Measurements from ENCODE around the gene HMGA1. TPM values are rescaled to one million over a fixed set of nuclear protein-coding genes. Genes with fewer than 3 reads are reported as not detected.
"Not testable (repeated sequence)": the region's sequence is repeated elsewhere in the genome, so short reads cannot be mapped to it uniquely, and the experiment has no call there.

Gene HMGA1
- total RNA-seq, 1 experiment from 2014 or later = 265 TPM

DNA sequence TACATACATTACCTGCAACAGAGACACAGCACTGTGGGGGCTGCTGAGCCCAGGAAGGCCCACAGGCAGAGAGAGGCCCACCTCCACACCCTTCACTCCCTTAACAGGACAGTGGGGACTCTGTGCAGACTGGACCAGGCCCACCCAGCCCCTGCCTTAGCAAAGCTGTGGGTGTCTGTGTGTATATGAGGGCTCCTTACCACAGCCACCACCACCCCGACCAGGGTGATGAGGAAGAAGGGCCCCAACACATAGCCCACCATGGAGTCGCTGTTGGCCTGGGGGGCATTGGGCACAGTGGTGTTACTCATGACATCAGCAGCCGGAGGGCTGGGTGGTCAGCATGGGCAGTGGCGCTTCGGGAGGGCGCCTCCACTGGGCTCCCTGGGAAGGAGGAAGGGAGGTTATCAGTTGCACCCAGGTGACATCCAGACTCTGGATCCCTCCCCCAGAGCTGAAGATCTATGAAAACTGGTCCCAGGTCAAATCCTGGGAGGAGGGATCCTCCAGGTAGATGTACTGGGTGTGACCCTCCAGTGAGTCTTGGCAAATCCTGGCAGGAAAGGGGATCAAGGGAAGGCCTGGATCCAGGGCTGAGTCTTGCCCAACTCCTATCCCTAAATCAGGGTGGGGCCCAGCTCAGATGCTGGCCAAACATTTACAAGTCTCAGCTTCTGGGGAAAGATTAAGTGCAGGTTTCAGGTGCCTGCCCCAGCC, 11.0 kb downstream of the HMGA1 start:
- in situ Hi-C loops (cut with HindIII; ENCODE audit: low pct_unique_long_range_greater_than_20kb, low sequenced_read_pairs) = no loop called here
- no peak for DNase-seq (ENCODE audit: low read depth)

DNA sequence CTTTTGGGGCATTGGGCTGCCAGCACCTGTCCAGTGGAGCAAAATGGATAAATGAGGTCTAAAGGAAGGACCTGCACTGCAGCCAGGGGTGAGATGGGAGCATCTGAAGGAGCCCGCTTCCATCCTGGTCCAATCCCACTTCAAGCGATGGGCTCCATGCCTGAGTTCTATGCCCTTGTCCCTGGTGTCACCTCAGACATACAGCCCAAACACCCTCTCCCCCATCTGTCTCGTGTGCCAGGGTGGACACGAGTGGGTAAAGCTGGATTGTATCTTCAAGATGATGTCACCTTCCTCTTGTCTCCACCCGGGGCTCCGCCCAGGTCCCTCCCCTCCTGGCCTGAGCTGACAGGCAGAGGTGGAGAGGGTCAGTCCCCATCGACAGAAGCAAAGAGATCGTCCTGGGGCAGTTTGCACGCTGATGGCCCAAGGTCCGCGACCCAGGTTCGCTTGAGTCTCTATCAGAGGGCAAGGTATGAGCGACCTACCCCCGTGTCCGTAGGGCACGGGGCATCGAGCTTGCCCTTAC, 11.6 kb downstream of the HMGA1 start:
- in situ Hi-C loops (cut with HindIII; ENCODE audit: low pct_unique_long_range_greater_than_20kb, low sequenced_read_pairs) = no loop called here
- peak; percentile 67 for DNase-seq (ENCODE audit: low read depth)

DNA sequence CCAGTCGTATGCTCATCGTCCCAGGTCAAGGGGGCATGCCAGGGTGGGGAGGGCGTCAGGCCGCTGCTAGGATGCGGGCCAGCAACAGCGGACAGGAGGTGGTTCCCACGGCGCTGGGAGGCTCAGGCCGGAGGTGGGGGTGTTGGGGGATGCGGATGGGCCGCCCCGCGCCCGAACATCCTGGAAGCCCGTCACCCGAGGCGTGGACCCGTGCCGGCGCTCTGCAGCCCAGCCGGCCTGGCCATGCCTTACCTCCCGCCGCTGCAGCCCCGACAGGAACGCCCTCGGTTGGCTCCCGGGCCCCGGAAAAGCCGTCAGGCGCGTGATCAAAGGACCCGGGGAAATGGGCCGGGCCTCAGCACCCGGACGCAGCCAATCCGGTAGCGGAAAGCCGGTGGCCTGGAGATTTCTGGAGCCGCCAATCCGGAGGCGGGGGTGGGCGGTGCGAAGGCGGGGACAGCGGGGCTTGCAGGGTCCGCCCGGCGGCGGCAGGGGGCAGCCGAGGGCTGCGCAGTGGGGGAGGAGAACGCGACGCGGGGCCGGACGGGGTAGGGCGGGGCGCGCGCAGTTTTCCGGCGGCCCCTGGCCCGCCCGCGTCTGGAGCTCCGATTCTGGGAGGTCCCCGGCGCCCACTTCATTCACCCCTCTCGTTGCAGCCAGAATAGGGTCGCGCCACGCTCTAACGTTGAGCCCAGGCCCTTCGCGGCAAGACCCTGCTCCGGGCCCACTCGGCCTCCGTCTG, 12.2 kb downstream of the HMGA1 start, which contains the start of gene SMIM29:
Gene SMIM29 (minus strand): TSS at position 280 of the 742 bp plus-strand sequence. CDS start 1,215 bp downstream, outside the sequence.
- in situ Hi-C loops (cut with HindIII; ENCODE audit: low pct_unique_long_range_greater_than_20kb, low sequenced_read_pairs) = no loop called here
- DNase-seq (ENCODE audit: low read depth) = peak; percentile 90

DNA sequence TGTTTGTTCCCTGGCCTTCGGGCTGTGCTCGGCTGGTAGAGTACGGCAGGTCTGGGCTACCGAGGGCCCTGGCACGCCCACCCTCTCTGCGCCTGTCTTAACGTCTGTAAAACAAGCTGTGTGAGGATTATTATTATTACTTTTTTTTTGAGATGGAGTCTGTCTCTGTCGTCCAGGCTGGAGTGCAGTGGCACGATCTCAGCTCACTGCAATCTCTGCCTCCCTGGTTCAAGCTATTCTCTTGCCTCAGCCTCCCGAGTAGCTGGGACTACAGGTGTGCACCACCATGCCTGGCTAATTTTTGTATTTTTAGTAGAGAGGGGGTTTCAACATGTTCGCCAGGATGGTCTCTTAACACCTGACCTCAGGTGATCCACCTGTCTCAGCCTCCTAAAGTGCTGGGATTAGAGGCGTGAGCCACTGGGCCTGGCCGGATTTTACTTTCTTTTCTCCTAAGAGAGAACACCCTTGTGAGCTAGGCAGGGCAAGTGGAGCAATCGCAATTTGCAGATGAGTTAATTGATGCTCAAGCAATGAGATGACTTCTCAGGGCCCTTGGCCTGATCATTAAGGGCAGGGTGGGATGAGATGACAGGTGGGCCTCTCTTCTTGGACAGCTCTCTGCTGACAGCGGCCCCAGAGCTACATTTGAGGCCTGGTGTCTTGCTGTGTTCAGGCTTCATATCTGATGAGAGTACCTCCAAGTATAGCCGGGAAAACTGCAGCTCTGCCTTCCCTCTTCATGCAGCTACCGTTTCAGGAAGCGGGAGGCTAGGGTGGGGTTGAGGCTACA, 13.0 kb downstream of the HMGA1 start:
- in situ Hi-C loops (cut with HindIII; ENCODE audit: low pct_unique_long_range_greater_than_20kb, low sequenced_read_pairs) = no loop called here
- no peak for DNase-seq (ENCODE audit: low read depth)

DNA sequence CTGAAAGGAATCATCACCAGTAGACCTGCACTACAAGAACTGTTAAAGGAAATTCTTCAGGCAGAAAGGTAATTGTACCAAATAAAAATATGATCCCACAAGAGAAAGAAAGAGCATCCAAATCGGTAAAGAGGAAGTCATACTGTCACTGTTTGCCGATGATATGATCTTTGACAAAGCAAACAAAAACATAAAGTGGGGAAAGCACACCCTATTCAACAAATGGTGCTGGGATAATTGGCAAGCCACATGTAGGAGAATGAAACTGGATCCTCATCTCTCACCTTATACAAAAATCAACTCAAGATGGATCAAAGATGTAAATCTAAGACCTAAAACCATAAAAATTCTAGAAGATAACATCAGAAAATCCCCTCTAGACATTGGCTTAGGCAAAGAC, 15.7 kb downstream of the HMGA1 start:
- in situ Hi-C loops (cut with HindIII; ENCODE audit: low pct_unique_long_range_greater_than_20kb, low sequenced_read_pairs); DNase-seq (ENCODE audit: low read depth): not testable (repeated sequence)

DNA sequence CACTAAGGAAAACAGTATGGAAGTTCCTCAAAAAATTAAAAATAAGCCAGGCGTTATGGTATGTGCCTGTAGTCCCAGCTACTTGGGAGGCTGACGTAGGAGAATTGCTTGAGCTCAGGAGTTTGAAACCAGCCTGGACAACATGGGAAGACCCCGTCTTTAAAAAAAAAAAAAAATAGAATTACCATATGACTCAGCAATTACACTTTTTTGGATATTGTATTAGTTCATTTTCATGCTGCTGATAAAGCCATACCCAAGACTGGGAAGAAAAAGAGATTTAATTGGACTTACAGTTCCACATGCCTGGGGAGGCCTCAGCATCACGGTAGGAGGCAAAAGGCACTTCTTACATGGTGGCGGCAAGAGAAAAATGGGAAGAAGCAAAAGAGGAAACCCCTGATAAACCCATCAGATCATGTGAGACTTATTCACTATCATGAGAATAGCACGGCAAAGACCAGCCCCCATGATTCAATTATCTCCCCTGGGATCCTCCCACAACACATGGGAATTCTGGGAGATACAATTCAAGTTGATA, 22.9 kb downstream of the HMGA1 start:
- DNase-seq (ENCODE audit: low read depth) = no peak
- in situ Hi-C loops (cut with HindIII; ENCODE audit: low pct_unique_long_range_greater_than_20kb, low sequenced_read_pairs) = no loop called here

DNA sequence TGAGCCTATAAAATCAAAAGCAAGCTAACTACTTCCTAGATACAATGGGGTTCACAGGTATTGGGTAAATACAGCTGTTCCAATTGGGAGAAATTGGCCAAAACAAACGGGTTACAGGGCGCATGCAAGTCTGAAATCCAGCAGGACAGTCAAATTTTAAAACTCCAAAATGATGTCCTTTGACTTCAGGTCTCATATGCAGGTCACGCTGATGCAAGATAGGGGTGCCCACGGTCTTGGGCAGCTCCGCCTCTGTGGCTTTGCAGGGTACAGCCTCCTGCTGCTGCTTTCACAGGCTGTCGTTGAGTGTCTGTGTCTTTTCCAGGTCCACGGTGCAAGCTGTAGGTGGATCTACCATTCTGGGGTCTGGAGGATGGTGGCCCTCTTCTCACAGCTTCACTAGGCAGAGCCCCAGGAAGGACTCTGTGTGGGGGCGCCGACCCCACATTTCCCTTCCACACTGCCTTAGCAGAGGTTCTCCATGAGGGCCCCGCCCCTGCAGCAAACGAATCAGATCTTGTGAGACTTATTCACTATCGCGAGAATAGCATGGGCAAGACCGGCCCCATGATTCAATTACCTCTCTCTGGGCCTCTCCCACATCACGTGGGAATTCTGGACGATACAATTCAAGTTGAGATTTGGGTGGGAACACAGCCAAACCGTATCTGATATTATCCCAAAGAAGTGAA, 24.0 kb downstream of the HMGA1 start:
- no peak for DNase-seq (ENCODE audit: low read depth)
- in situ Hi-C loops (cut with HindIII; ENCODE audit: low pct_unique_long_range_greater_than_20kb, low sequenced_read_pairs) = no loop called here

DNA sequence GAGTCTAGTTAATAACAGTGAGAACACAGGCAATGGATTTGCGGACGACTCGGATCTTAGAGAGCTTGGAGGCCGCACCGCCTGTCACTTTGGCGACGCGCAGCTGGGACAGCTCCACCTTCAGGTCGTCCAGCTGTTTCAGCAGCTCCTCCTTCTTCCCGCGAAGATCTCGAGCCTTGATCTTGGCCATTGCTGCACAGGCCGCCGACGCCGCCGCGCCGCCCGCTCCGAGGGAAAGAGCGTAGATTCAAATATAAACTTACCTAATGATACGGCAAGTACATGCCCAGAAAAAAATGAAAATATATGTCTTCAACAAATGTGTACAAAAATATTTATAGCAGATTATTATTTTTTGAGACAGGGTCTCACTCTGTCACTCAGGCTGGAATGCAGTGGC, 26.8 kb downstream of the HMGA1 start:
- in situ Hi-C loops (cut with HindIII; ENCODE audit: low pct_unique_long_range_greater_than_20kb, low sequenced_read_pairs) = not testable (repeated sequence)

DNA sequence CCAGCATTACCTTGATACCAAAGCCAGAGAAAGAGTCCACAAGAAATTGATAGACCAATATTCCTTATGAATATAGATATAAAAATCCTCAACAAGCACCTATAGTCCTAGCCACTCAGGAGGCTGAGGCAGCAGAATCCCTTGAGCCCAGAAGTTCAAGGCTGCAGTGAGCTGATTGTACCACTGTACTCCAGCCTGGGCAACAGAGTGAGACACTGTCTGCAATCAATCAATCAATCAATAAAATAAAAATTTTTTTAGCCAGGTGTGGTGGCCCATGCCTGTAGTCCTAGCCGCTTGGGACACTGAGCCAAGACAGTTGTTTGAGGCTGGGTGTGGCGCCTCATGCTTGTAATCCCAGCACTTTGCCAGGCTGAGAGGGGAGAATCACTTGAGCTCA, 31.1 kb downstream of the HMGA1 start:
- no peak for DNase-seq (ENCODE audit: low read depth)
- in situ Hi-C loops (cut with HindIII; ENCODE audit: low pct_unique_long_range_greater_than_20kb, low sequenced_read_pairs) = no loop called here

More for the DNA sequence above, 26.8 kb downstream of the HMGA1 start:
- DNase-seq (ENCODE audit: low read depth) = not testable (repeated sequence)

DNA sequence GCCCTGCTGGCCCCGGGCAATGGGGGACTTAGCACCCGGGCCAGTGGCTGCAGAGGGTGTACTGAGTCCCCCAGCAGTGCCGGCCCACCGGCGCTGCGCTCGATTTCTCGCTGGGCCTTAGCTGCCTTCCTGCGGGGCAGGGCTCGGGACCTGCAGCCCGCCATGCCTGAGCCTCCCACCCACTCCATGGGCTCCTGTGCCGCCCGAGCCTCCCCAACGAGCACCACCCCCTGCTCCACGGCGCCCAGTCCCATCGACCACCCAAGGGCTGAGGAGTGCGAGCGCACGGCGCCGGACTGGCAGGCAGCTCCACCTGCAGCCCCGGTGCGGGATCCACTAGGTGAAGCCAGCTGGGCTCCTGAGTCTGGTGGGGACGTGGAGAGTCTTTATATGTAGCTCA, 32.5 kb downstream of the HMGA1 start:
- DNase-seq (ENCODE audit: low read depth); in situ Hi-C loops (cut with HindIII; ENCODE audit: low pct_unique_long_range_greater_than_20kb, low sequenced_read_pairs): not testable (repeated sequence)

DNA sequence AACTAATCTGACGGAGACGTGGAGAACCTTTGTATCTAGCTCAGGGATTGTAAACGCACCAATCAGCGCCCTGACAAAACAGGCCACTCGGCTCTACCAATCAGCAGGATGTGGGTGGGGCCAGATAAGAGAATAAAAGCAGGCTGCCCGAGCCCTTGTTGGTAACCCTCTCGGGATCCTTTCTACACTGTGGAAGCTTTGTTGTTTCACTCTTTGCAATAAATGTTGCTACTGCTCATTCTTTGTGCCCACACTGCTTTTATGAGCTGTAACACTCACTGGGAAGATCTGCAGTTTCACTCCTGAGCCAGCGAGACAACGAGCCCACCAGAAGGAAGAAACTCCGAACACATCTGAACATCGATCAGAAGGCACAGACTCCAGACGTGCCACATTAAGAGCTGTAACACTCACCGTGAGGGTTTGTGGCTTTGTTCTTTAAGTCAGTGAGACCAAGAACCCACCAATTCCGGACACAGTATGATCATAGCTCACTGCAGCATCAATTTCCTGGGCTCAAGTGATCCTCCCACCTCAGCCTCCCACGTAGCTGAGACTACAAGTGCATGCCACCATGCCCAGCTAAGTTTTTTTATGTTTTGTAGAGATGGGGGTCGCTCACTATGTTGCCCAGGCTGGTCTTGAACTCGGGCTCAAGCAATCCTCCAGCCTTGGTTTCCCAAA, 33.1 kb downstream of the HMGA1 start:
- in situ Hi-C loops (cut with HindIII; ENCODE audit: low pct_unique_long_range_greater_than_20kb, low sequenced_read_pairs); DNase-seq (ENCODE audit: low read depth): not testable (repeated sequence)

DNA sequence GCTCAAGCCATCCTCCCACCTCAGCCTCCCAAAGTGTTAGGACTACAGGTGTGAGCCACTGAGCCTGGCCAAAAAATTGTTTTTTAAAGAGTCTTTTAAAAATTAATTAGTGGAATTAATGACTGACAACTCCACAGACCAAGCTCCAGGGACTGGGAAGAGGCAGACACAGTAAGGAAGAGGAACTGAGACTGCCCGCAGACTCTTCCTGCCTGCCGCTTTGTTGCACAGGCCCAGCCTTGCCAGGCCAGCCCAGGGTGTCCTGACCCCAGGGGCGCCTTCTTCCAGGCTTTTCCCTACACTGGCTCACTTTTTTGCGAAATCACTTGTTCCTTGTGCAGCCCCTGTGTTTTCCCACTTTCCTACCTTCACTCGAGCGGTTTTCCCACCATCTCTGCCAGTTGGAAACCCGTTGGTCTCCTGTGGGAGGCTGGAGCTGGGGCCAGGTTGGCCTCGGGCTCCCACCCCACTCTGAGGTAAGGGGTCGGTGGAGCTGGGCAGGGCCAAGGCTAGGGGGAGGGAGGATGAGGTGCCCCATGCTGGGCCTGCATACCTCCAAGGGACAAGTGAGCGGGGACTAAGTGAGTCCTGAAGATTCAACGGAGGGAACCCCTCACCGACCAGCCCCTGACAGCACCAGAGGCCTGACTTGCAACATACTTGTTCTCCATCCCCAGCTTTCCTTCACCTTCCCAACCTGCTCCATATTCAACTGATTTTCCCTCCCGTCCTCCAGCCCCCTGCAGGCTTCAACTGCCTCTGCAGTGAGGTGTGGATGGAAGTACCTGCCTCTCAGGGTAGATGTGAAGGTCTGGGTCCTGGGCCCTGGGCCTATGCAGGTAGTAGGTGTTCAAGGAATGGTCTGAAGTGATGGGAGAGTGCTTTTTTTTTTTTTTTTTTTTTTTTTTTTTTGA, 35.6 kb downstream of the HMGA1 start:
- in situ Hi-C loops (cut with HindIII; ENCODE audit: low pct_unique_long_range_greater_than_20kb, low sequenced_read_pairs) = no loop called here
- no peak for DNase-seq (ENCODE audit: low read depth)

DNA sequence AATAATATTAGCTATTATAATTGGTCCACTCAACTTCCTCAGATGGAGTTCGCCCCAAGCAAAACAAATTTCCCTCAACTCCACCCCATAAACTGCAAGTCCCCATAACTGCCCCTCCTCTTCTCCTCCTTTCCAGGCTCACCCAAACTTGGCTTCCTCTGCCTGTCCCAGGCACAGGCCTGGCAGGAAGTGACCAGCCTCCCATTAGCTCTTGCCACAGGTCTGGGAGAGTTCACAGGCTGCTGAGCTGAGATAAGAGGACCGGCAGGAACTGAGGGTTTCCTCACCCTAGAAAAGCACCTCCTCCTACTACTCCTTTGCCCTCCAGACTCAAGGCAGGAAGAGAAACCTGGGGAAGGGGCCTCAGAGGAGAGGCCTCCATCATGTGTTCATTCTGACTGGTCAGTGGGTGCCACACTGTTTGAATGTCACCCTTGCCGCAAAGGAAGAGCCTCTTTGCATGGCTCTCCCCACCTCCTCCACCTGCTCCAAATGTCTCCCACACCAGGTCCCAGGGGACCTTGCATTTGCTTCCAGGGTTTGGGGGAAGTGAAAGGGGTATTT, 36.7 kb downstream of the HMGA1 start:
- in situ Hi-C loops (cut with HindIII; ENCODE audit: low pct_unique_long_range_greater_than_20kb, low sequenced_read_pairs) = no loop called here
- DNase-seq (ENCODE audit: low read depth) = no peak

DNA sequence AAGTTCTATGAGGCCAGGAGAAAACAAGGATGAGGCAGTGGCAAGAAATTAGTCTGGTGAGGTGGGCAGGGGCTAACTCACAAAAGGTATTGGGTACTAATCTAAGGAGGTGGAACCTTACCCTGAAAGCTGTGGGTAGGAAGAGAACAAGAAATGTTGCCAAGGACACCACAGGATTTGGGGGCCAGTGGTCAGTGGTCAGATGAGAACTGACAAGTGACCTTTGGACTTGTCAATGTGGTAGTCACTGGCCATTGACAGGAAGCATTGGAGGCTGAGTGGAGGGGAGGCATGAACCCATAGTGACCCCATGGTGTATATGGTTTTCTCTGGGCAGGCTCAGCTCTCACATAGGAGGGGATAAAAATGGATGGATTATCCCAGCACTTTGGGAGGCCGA, 37.5 kb downstream of the HMGA1 start:
- DNase-seq (ENCODE audit: low read depth) = no peak
- in situ Hi-C loops (cut with HindIII; ENCODE audit: low pct_unique_long_range_greater_than_20kb, low sequenced_read_pairs) = no loop called here

DNA sequence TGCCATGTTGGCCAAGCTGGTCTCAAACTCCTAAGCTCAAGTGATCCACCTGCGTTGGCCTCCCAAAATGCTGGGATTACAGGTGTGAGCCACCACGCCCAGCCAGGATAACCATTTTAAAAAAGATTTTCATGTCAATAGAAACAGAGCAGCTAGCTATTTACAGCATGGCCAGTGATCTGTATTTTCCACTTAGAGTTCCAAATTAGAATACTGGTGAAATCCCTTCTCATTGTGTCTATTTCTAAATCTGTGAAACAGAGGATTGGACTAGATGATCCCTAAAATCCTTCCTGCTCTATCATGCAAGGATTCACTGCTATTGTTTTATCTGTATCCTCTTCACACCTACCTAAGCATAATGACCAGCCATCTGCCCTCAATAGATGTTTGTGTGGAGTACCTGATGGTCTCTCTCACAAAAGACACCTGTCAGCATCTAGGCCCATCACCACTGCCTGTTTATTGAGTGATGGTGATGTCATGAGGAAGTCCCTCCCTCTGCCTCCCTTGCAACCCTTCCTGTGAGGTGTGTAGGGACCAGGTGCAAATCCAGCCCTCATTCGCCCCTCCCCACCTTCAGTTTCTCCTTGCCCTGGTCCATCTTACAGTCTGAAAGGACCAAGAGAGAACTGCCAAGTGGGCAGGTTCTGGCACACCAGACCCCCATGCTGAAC, 38.6 kb downstream of the HMGA1 start:
- no peak for DNase-seq (ENCODE audit: low read depth)
- in situ Hi-C loops (cut with HindIII; ENCODE audit: low pct_unique_long_range_greater_than_20kb, low sequenced_read_pairs) = no loop called here

DNA sequence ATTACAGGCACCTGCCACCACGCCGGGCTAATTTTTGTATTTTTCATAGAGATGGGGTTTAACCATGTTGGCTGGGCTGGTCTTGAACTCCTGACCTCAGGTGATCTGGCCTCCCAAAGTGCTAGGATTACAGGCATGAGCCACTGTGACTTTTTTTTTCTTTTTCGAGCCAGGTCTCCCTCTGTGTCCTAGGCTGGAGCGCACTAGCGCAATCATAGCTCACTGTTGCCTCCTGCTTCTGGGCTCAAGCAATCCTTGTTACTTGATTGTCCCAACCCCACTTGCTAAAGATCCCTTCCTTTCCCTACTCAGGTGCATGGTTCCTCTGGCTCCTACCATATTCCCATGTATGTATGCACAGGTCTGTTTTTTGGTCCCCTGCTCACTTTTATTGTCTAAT, 39.5 kb downstream of the HMGA1 start:
- no peak for DNase-seq (ENCODE audit: low read depth)
- in situ Hi-C loops (cut with HindIII; ENCODE audit: low pct_unique_long_range_greater_than_20kb, low sequenced_read_pairs) = no loop called here

All from Caki2 (cell line).